Keratinocyte (primary cell): ENCODE measurements around the gene KCNV2. TPM values are rescaled to one million over a fixed set of nuclear protein-coding genes. Genes with fewer than 3 reads are reported as not detected.

ENCODE experiments used
- DNase-seq: peaks from one replicate; pipeline ENCODE4 v3.0.0-alpha.2; 2011; ENCODE audit warnings: low read depth, missing footprints, low spot score
- FAIRE-seq: peaks from 2 replicates; lab custom pipeline; 2011; peaks lifted over from hg19 to GRCh38; lab: Jason Lieb, UNC
- H2AFZ ChIP-seq: 2 replicates; pipeline ENCODE4 v1.6.0; 2012; ENCODE audit warnings: low read length, control low read depth, inconsistent platforms; ENCODE audit not compliant: control insufficient read depth
- H3K27ac ChIP-seq: 2 replicates; pipeline ENCODE4 v1.5.1; 2011; ENCODE audit warnings: low read length; ENCODE audit not compliant: control insufficient read depth, insufficient read depth
- H3K27me3 ChIP-seq: 3 replicates; pipeline ENCODE4 v1.6.0; 2011; ENCODE audit warnings: low read length; ENCODE audit not compliant: control insufficient read depth, insufficient read depth; ENCODE audit errors: extremely low read depth
- H3K36me3 ChIP-seq, 2 experiments: 2 replicates in 1 of 2; 3 replicates in 1 of 2; pipeline ENCODE4 v1.5.1; 2011; ENCODE audit warnings: low read length in 2 of 2, mild to moderate bottlenecking in 1 of 2; ENCODE audit not compliant: control insufficient read depth in 2 of 2, insufficient read depth in 2 of 2; ENCODE audit errors: extremely low read depth in 1 of 2
- H3K4me1 ChIP-seq: 3 replicates; pipeline ENCODE4 v1.5.1; 2011; ENCODE audit warnings: low read length; ENCODE audit not compliant: control insufficient read depth, insufficient read depth; ENCODE audit errors: extremely low read depth
- H3K4me2 ChIP-seq: 3 replicates; pipeline ENCODE4 v1.6.0; 2011; ENCODE audit warnings: low read depth, low read length; ENCODE audit not compliant: control insufficient read depth, insufficient read depth; ENCODE audit errors: extremely low read depth
- H3K4me3 ChIP-seq, 3 experiments: fragments of 200-600 bp in 1 of 3; sonication (generic) in 1 of 3; 2 replicates in 2 of 3; 3 replicates in 1 of 3; pipeline ENCODE4 v1.5.1; 2011 to 2016; ENCODE audit warnings: low read length in 3 of 3, mild to moderate bottlenecking in 3 of 3, control low read depth in 2 of 3, inconsistent platforms in 1 of 3, low read depth in 1 of 3, mixed read lengths in 1 of 3, mixed run types in 1 of 3, moderate library complexity in 1 of 3; ENCODE audit not compliant: control insufficient read depth in 2 of 3, insufficient read depth in 2 of 3; ENCODE audit errors: extremely low read depth in 1 of 3
- H3K79me2 ChIP-seq: 2 replicates; pipeline ENCODE4 v1.6.0; 2012; ENCODE audit warnings: low read length; ENCODE audit not compliant: control insufficient read depth, insufficient read depth
- H3K9ac ChIP-seq: 3 replicates; pipeline ENCODE4 v1.6.0; 2011; ENCODE audit warnings: low read length; ENCODE audit not compliant: control insufficient read depth, insufficient read depth; ENCODE audit errors: extremely low read depth
- H3K9me1 ChIP-seq: 3 replicates; pipeline ENCODE4 v1.6.0; 2011; ENCODE audit warnings: low read length; ENCODE audit not compliant: control insufficient read depth, insufficient read depth; ENCODE audit errors: extremely low read depth
- H3K9me3 ChIP-seq: 2 replicates; pipeline ENCODE4 v1.5.1; 2012; ENCODE audit warnings: low read depth, low read length; ENCODE audit not compliant: control insufficient read depth
- H4K20me1 ChIP-seq: 3 replicates; pipeline ENCODE4 v1.6.0; 2011; ENCODE audit warnings: low read length; ENCODE audit not compliant: control insufficient read depth, insufficient read depth; ENCODE audit errors: extremely low read depth
- CTCF ChIP-seq, 3 experiments: IDR thresholded peaks in 1 of 3; conservative IDR thresholded peaks in 1 of 3; optimal IDR thresholded peaks in 1 of 3; 2 replicates in 2 of 3; 3 replicates in 1 of 3; pipeline versions ENCODE3 to v1.5.1; 2011; ENCODE audit warnings: low read length in 3 of 3, mild to moderate bottlenecking in 3 of 3, moderate library complexity in 2 of 3, control low read depth in 1 of 3, inconsistent platforms in 1 of 3; ENCODE audit not compliant: insufficient read depth in 2 of 3; ENCODE audit errors: extremely low read depth in 1 of 3
- EZH2 ChIP-seq: IDR thresholded peaks from one replicate; pipeline ENCODE4 v1.6.1; 2012; ENCODE audit warnings: inconsistent platforms, mild to moderate bottlenecking, low read length, moderate library complexity
- dilution Hi-C: fragments of 300-500 bp; cut with MboI; formaldehyde crosslinking; loops from one replicate; pipeline ENCODE4 v1.7.0; 2020; ENCODE audit warnings: low sequenced_read_pairs; ENCODE audit not compliant: extremely low pct_ligation_motif_present
- polyA plus RNA-seq, 5 experiments: library from polyadenylated mRNA; depleted of rRNA in 3 of 5; stranded (reverse) in 3 of 5; stranded (forward) in 1 of 5; unstranded in 1 of 5; fragments of >200 nt; gene quantifications; 1 replicate in 1 of 5; 2 replicates in 3 of 5; 3 replicates in 1 of 5; pipeline versions ENCODE4 v1.2.1 to v1.2.3, GENCODE V29; 2011 to 2012; ENCODE audit warnings: missing spikeins in 2 of 5, low read depth in 1 of 5, low replicate concordance in 1 of 5

KCNV2 gene
- polyA plus RNA-seq, 1 donor (not counting 4 experiments of a cell fraction or from before 2014, with no cell fraction given), result not detected

GRCh38 chr9:2691212-2691611, 26.1 kb upstream of the KCNV2 start:
- no peaks in the 10 kb centered on the region for H3K4me1 ChIP-seq
- no peaks in the 10 kb centered on the region for H3K79me2 ChIP-seq
- H3K9me3 ChIP-seq, result no peaks in the 10 kb centered on the region
- H4K20me1 ChIP-seq, result no peaks in the 10 kb centered on the region
- no peaks in the 10 kb centered on the region for H3K36me3 ChIP-seq
- dilution Hi-C loops, result no loop called here
- H3K9ac ChIP-seq, result no peak overlapping the region
- no peak overlapping the region for H3K27ac ChIP-seq
- no peaks in the 10 kb centered on the region for H3K9me1 ChIP-seq
- no peaks in the 10 kb centered on the region for H3K27me3 ChIP-seq
- no peak overlapping the region for H2AFZ ChIP-seq
- FAIRE-seq (no peak), DNase-seq (no peak)
- no peak overlapping the region for H3K4me2 ChIP-seq
- TF ChIP-seq EZH2, result no peak
- TF ChIP-seq CTCF (optimal IDR thresholded peaks at IDR 0.05 in 1 of 3, IDR thresholded peaks at IDR 0.05 in 1 of 3, conservative IDR thresholded peaks at IDR 0.05 in 1 of 3; ENCODE audit: extremely low read depth in 1 of 3, insufficient read depth in 2 of 3, low read length in 3 of 3), result no peak
- H3K4me3 ChIP-seq, result no peak overlapping the region

GRCh38 chr9:2691626-2692025, 25.7 kb upstream of the KCNV2 start:
- Histone ChIP-seq H3K4me2 (no peak overlapping the region), H4K20me1 (no peaks in the 10 kb centered on the region), H3K9me1 (no peaks in the 10 kb centered on the region), H3K4me3 (no peak overlapping the region), H3K27me3 (no peaks in the 10 kb centered on the region), H3K9ac (no peak overlapping the region), H3K79me2 (no peaks in the 10 kb centered on the region), H3K4me1 (no peaks in the 10 kb centered on the region), H3K9me3 (no peaks in the 10 kb centered on the region), H3K36me3 (no peaks in the 10 kb centered on the region), H3K27ac (no peak overlapping the region), H2AFZ (no peak overlapping the region)
- dilution Hi-C loops, result no loop called here
- TF ChIP-seq CTCF (optimal IDR thresholded peaks at IDR 0.05 in 1 of 3, IDR thresholded peaks at IDR 0.05 in 1 of 3, conservative IDR thresholded peaks at IDR 0.05 in 1 of 3; ENCODE audit: extremely low read depth in 1 of 3, insufficient read depth in 2 of 3, low read length in 3 of 3), result no peak
- TF ChIP-seq EZH2, result no peak
- no peak for FAIRE-seq
- DNase-seq, result no peak
